GM12878 (cell line): ENCODE results near the gene ACER3. TPM values are rescaled to one million over a fixed set of nuclear protein-coding genes. Genes with fewer than 3 reads are reported as not detected.

ENCODE experiments used
- ATAC-seq: fragments of 200-7000 bp; cut with Tn5 transposase; 3 replicates; pipeline ENCODE4 v1.9.1; 2020; ENCODE audit warnings: mild to moderate bottlenecking, moderate library complexity
- BruUV-seq: library from RNA; stranded (reverse); fragments of 400-500 nt; replicated peaks from 2 replicates; lab custom pipeline; 2021; lab: Mats Ljungman, UMichigan
- CTCF ChIA-PET: fragments of 300-600 bp; sonication (Branson Sonifier 250); formaldehyde crosslinking; extraction: SDS; loops from one replicate; lab custom pipeline; 2021; ENCODE audit warnings: inconsistent platforms; lab: Yijun Ruan, JAX
- POLR2A ChIA-PET: fragments of 350-600 bp; formaldehyde crosslinking; extraction: SDS; loops from one replicate; lab custom pipeline; 2021; ENCODE audit warnings: inconsistent platforms; lab: Charles Lee
- RAD21 ChIA-PET: fragments of 300-600 bp; sonication (Branson Sonifier 250); formaldehyde crosslinking; loops from one replicate; lab custom pipeline; 2023; ENCODE audit warnings: antibody characterized with exemption; ENCODE audit not compliant: unreplicated experiment; lab: Charles Lee
- SMC1A ChIA-PET: fragments of 300-600 bp; sonication (Branson Sonifier 250); formaldehyde crosslinking; loops from one replicate; lab custom pipeline; 2023; ENCODE audit not compliant: unreplicated experiment, uncharacterized antibody; lab: Charles Lee
- DNase-seq: peaks from one replicate; pipeline ENCODE4 v3.0.0-alpha.2; 2011; ENCODE audit warnings: low read depth, low spot score
- FAIRE-seq: peaks from 3 replicates; lab custom pipeline; 2011; peaks lifted over from hg19 to GRCh38; lab: Jason Lieb, UNC
- H2AFZ ChIP-seq: 2 replicates; pipeline ENCODE4 v1.6.0; 2011; ENCODE audit warnings: low read depth, low read length, control low read depth; ENCODE audit not compliant: control insufficient read depth
- H3K27ac ChIP-seq: 2 replicates; pipeline ENCODE4 v1.5.1; 2011; ENCODE audit warnings: control low read depth; ENCODE audit not compliant: control insufficient read depth, insufficient read depth
- H3K27me3 ChIP-seq, 2 experiments: replicated peaks in 1 of 2; 2 replicates each; pipeline versions ENCODE4 v1.6.0 to v1.6.1; 2011; ENCODE audit warnings: low read length in 1 of 2; ENCODE audit not compliant: control insufficient read depth in 2 of 2, insufficient read depth in 2 of 2
- H3K36me3 ChIP-seq, 2 experiments: 2 replicates each; pipeline ENCODE4 v1.5.1; 2011; ENCODE audit warnings: low read length in 1 of 2; ENCODE audit not compliant: control insufficient read depth in 2 of 2, insufficient read depth in 2 of 2
- H3K4me1 ChIP-seq: 2 replicates; pipeline ENCODE4 v1.6.1; 2011; ENCODE audit warnings: mild to moderate bottlenecking, low read length, moderate library complexity, mixed read lengths; ENCODE audit not compliant: control insufficient read depth, insufficient read depth
- H3K4me2 ChIP-seq: 2 replicates; pipeline ENCODE4 v1.6.0; 2011; ENCODE audit warnings: control low read depth; ENCODE audit not compliant: control insufficient read depth, insufficient read depth
- H3K4me3 ChIP-seq: fragments of 200-600 bp; sonication (generic); 2 replicates; pipeline ENCODE4 v1.5.1; 2016
- H3K79me2 ChIP-seq: 2 replicates; pipeline ENCODE4 v1.6.0; 2011; ENCODE audit warnings: low read length; ENCODE audit not compliant: control insufficient read depth, insufficient read depth
- H3K9ac ChIP-seq: 2 replicates; pipeline ENCODE4 v1.8.0; 2011; ENCODE audit warnings: low read length, control low read depth, mixed read lengths; ENCODE audit not compliant: control insufficient read depth, insufficient read depth
- H3K9me3 ChIP-seq: replicated peaks from 3 replicates; pipeline ENCODE4 v1.5.1; 2011; ENCODE audit warnings: mild to moderate bottlenecking, low read length; ENCODE audit not compliant: control insufficient read depth, insufficient read depth
- H4K20me1 ChIP-seq: 2 replicates; pipeline ENCODE4 v1.6.0; 2011; ENCODE audit not compliant: control insufficient read depth, insufficient read depth
- ELK1 ChIP-seq: IDR thresholded peaks from 2 replicates; pipeline ENCODE4 v1.6.1; 2012; ENCODE audit warnings: low read depth, low read length, improper control_type of control experiment
- HDAC6 ChIP-seq: fragments of 200-600 bp; sonication (generic); IDR thresholded peaks from one replicate; pipeline ENCODE4 v1.8.0; 2017; ENCODE audit warnings: antibody characterized with exemption; ENCODE audit not compliant: unreplicated experiment
- MYC ChIP-seq: IDR thresholded peaks from 2 replicates; pipeline ENCODE4 v1.6.1; 2011; ENCODE audit warnings: mild to moderate bottlenecking, low read length, moderate library complexity, inconsistent platforms; ENCODE audit not compliant: insufficient read depth, insufficient replicate concordance, insufficient read length, severe bottlenecking
- POLR2A ChIP-seq: IDR thresholded peaks from 2 replicates; pipeline ENCODE4 v1.6.1; 2011; ENCODE audit warnings: low read depth, mild to moderate bottlenecking, low read length
- SRF ChIP-seq, 2 experiments: IDR thresholded peaks; 2 replicates each; pipeline ENCODE4 v1.6.1; 2011; ENCODE audit warnings: low read depth in 2 of 2, low read length in 2 of 2, mild to moderate bottlenecking in 1 of 2, moderate library complexity in 1 of 2
- TARDBP ChIP-seq: IDR thresholded peaks from 2 replicates; pipeline ENCODE4 v1.6.1; 2016; ENCODE audit warnings: borderline replicate concordance
- TBL1XR1 ChIP-seq: IDR thresholded peaks from 2 replicates; pipeline ENCODE4 v1.6.1; 2012; ENCODE audit warnings: low read depth, low read length, improper control_type of control experiment
- WRNIP1 ChIP-seq: IDR thresholded peaks from 2 replicates; pipeline ENCODE4 v1.6.1; 2011; ENCODE audit warnings: low read depth, low read length, improper control_type of control experiment, borderline replicate concordance
- ZBED1 ChIP-seq: IDR thresholded peaks from 2 replicates; pipeline ENCODE4 v1.6.1; 2016; ENCODE audit warnings: borderline replicate concordance
- ZBTB4 ChIP-seq: fragments of 450-650 bp; formaldehyde crosslinking; IDR thresholded peaks from 2 replicates; pipeline ENCODE4 v1.4.0; 2022; ENCODE audit warnings: mild to moderate bottlenecking, moderate library complexity
- ZNF384 ChIP-seq: IDR thresholded peaks from 2 replicates; pipeline ENCODE4 v1.6.1; 2012; ENCODE audit warnings: low read depth, mild to moderate bottlenecking, low read length, improper control_type of control experiment, borderline replicate concordance
- ZNF687 ChIP-seq: fragments of 450-650 bp; IDR thresholded peaks from 2 replicates; pipeline ENCODE4 v1.6.1; 2017; ENCODE audit warnings: mild to moderate bottlenecking, moderate library complexity
- in situ Hi-C: fragments of 300-500 bp; cut with MboI; formaldehyde crosslinking; loops from 9 replicates; pipeline ENCODE4 v1.14.3; 2018; ENCODE audit warnings: mixed read lengths
- intact Hi-C: fragments of 100-400 bp; cut with micrococcal nuclease; formaldehyde crosslinking; loops from one replicate; pipeline ENCODE4 v1.14.2; 2022; ENCODE audit not compliant: unreplicated experiment
- polyA plus RNA-seq, 11 experiments: library from polyadenylated mRNA; depleted of rRNA in 4 of 11; unstranded in 6 of 11; stranded (reverse) in 5 of 11; fragments of >200 nt; fragmentation: Nextera tagmentation in 4 of 11; fragmentation: Illumina TruSeq in 1 of 11; extraction: Ambion mirVana in 4 of 11; extraction: Trizol in 1 of 11; gene quantifications; 1 replicate in 1 of 11; 2 replicates in 10 of 11; pipeline versions ENCODE4 v1.2.1 to v1.2.3, GENCODE V29; 2011 to 2016; ENCODE audit warnings: inconsistent platforms in 2 of 11, missing spikeins in 2 of 11, low read depth in 1 of 11
- total RNA-seq, 4 experiments: library from RNA; depleted of rRNA in 3 of 4; stranded (reverse); fragments of >200 nt in 3 of 4; fragmentation: Illumina TruSeq in 1 of 4; extraction: Trizol in 1 of 4; gene quantifications; 2 replicates each; pipeline versions ENCODE4 v1.2.1 to v1.2.3, GENCODE V29; 2013 to 2021
- TF ChIP-seq, protein P1 (sequence below): IDR thresholded peaks from 2 replicates; pipeline ENCODE4 v1.6.1; 2012; ENCODE audit warnings: low read depth, low read length, improper control_type of control experiment
- TF ChIP-seq, protein P2 (sequence below): IDR thresholded peaks from 2 replicates; pipeline ENCODE4 v1.6.1; 2011; ENCODE audit warnings: low read depth, mild to moderate bottlenecking, low read length, moderate library complexity, borderline replicate concordance; ENCODE audit errors: extremely low read depth

ACER3 gene
- total and polyA plus RNA-seq, 10 of the 15 experiments (the other 5 are each of a cell fraction or from before 2014, with no cell fraction given) = 2.8 to 17.4 (median 10.3) TPM

GRCh38 chr11:76975513-76975912, 114.8 kb downstream of the ACER3 start:
- H3K79me2 ChIP-seq = no peaks in the 10 kb centered on the region
- FAIRE-seq = no peak
- SMC1A ChIA-PET = no interaction called here
- no peak for TF ChIP-seq ELK1
- no peak for TF ChIP-seq ZBED1
- TF ChIP-seq ZBTB4 (CRISPR knock-in tag) = no peak
- no peak for TF ChIP-seq SRF (IDR thresholded peaks at IDR 0.05; ENCODE audit: low read depth in 2 of 2, low read length in 2 of 2)
- TF ChIP-seq, protein P1, sequence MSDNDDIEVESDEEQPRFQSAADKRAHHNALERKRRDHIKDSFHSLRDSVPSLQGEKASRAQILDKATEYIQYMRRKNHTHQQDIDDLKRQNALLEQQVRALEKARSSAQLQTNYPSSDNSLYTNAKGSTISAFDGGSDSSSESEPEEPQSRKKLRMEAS = no peak
- no peak for TF ChIP-seq MYC
- TF ChIP-seq ZNF384 = no peak
- no peak for TF ChIP-seq TBL1XR1
- no peak for TF ChIP-seq POLR2A
- no peak for TF ChIP-seq WRNIP1
- TF ChIP-seq ZNF687 = no peak
- TF ChIP-seq, protein P2, sequence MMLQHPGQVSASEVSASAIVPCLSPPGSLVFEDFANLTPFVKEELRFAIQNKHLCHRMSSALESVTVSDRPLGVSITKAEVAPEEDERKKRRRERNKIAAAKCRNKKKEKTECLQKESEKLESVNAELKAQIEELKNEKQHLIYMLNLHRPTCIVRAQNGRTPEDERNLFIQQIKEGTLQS = no peak
- no peak for TF ChIP-seq HDAC6
- TF ChIP-seq TARDBP = no peak

More at GRCh38 chr11:76975513-76975912, 114.8 kb downstream of the ACER3 start:
- DNase-seq (no peak), ATAC-seq (no peak)
- ChIA-PET POLR2A (no interaction called here), CTCF (interaction anchor here (0.7 to 1.4 kb wide), 2 partner anchors 16 to 116 kb away, joined by 3 to 4 read pairs; no protein-coding TSS in a partner anchor), RAD21 (interaction anchor here (0.7 kb wide), 2 partner anchors 45 to 132 kb away, joined by 3 read pairs; no protein-coding TSS in a partner anchor)
- no peak overlapping the region for H3K9ac ChIP-seq
- intact Hi-C loops = no loop called here
- no TSS peak for BruUV-seq
- H3K9me3 ChIP-seq = peaks cover 5% of the 10 kb centered on the region; the same call in 2 of the 3 replicates
- H3K27ac ChIP-seq = no peak overlapping the region
- in situ Hi-C loops = no loop called here
- no peak overlapping the region for H3K4me2 ChIP-seq
- H2AFZ ChIP-seq = no peak overlapping the region
- H3K4me3 ChIP-seq = no peak overlapping the region
- no peaks in the 10 kb centered on the region for H3K4me1 ChIP-seq
- H3K27me3 ChIP-seq = no peaks in the 10 kb centered on the region
- H3K36me3 ChIP-seq = no peaks in the 10 kb centered on the region; a peak in 1 of 4 replicates
- no peaks in the 10 kb centered on the region for H4K20me1 ChIP-seq
